Gastrocnemius medialis (tissue), 4 donors: ENCODE results near the gene HLA-F. TPM values are rescaled to one million over a fixed set of nuclear protein-coding genes. Genes with fewer than 3 reads are reported as not detected.

Experiments
- ATAC-seq, 2 donors: fragments of 150-250 bp; one replicate each; pipeline ENCODE4 v1.9.1; 2016
- DNase-seq, 2 donors: peaks; one replicate each; pipeline ENCODE4 v3.0.0-alpha.2; 2019
- H3K27ac ChIP-seq, 4 donors: fragments of 200-600 bp; sonication (generic); 1 replicate in 1 of 4; 2 replicates in 3 of 4; pipeline ENCODE4 v1.5.1; 2016 to 2018; ENCODE audit warnings: mild to moderate bottlenecking in 2 of 4, moderate library complexity in 1 of 4
- H3K27me3 ChIP-seq, 3 donors: fragments of 200-600 bp; sonication (generic) in 2 of 3; 1 replicate in 1 of 3; 2 replicates in 2 of 3; pipeline versions ENCODE4 v1.5.1 to v1.6.0; 2016 to 2019; ENCODE audit warnings: mild to moderate bottlenecking in 1 of 3, moderate library complexity in 1 of 3
- H3K36me3 ChIP-seq, 2 donors: fragments of 200-600 bp; sonication (generic) in 1 of 2; one replicate each; pipeline ENCODE4 v1.5.1; 2017 to 2018
- H3K4me1 ChIP-seq, 2 donors: fragments of 200-600 bp; sonication (generic) in 1 of 2; one replicate each; pipeline ENCODE4 v1.5.1; 2016 to 2017; ENCODE audit warnings: mild to moderate bottlenecking in 2 of 2
- H3K4me3 ChIP-seq, 4 donors: fragments of 200-600 bp; sonication (generic) in 3 of 4; 1 replicate in 1 of 4; 2 replicates in 3 of 4; pipeline ENCODE4 v1.5.1; 2016 to 2019; ENCODE audit warnings: mild to moderate bottlenecking in 2 of 4
- H3K9me3 ChIP-seq, 3 donors: fragments of 200-600 bp; sonication (generic) in 2 of 3; 1 replicate in 1 of 3; 2 replicates in 2 of 3; pipeline ENCODE4 v1.5.1; 2016 to 2019
- POLR2A ChIP-seq, 2 donors: fragments of 450-650 bp; IDR thresholded peaks; one replicate each; pipeline ENCODE4 v1.6.1; 2017; ENCODE audit warnings: antibody characterized with exemption in 2 of 2, mild to moderate bottlenecking in 2 of 2, moderate library complexity in 2 of 2
- in situ Hi-C, 4 donors: fragments of 200-750 bp; cut with MboI; loops; one replicate each; pipeline versions ENCODE4 v1.15.0 to v1.8.0; 2017; ENCODE audit warnings: low sequenced_read_pairs in 4 of 4
- intact Hi-C: fragments of 100-400 bp; cut with DNase I; formaldehyde crosslinking; loops from one replicate; pipeline ENCODE4 v1.15.1; 2023; ENCODE audit warnings: low total_unique reads
- total RNA-seq, 4 donors: library from RNA; depleted of rRNA; stranded (reverse); fragments of >200 nt; gene quantifications; one replicate each; pipeline versions ENCODE4 v1.1.0 to v1.2.3, GENCODE V29; 2016
- TF ChIP-seq, protein P1 (sequence below), 5 experiments: fragments of 450-650 bp in 3 of 5; fragments of 200-600 bp in 2 of 5; sonication (generic) in 2 of 5; IDR thresholded peaks in 4 of 5; conservative IDR thresholded peaks in 1 of 5; 1 replicate in 4 of 5; 2 replicates in 1 of 5; pipeline ENCODE4 v1.5.1; 2016 to 2019; ENCODE audit warnings: antibody characterized with exemption in 5 of 5, mild to moderate bottlenecking in 3 of 5, moderate library complexity in 3 of 5

Gene HLA-F
- total RNA-seq, 4 donors from 2014 or later = 9.6 to 22.1 (median 13.0) TPM

GRCh38 chr6:29739882-29740261, 16.6 kb downstream of the HLA-F start:
- no peaks in the 10 kb centered on the region for H3K9me3 ChIP-seq
- H3K4me3 ChIP-seq = no peak overlapping the region
- no peaks in the 10 kb centered on the region for H3K27me3 ChIP-seq
- intact Hi-C loops = no loop called here
- in situ Hi-C loops = loop anchor here in 1 of 4 donors (25.0 kb wide), 1 partner anchor 247 kb away; no protein-coding TSS in a partner anchor
- H3K4me1 ChIP-seq = no peaks in the 10 kb centered on the region
- TF ChIP-seq POLR2A (IDR thresholded peaks at IDR 0.05) = no peak
- TF ChIP-seq, protein P1, sequence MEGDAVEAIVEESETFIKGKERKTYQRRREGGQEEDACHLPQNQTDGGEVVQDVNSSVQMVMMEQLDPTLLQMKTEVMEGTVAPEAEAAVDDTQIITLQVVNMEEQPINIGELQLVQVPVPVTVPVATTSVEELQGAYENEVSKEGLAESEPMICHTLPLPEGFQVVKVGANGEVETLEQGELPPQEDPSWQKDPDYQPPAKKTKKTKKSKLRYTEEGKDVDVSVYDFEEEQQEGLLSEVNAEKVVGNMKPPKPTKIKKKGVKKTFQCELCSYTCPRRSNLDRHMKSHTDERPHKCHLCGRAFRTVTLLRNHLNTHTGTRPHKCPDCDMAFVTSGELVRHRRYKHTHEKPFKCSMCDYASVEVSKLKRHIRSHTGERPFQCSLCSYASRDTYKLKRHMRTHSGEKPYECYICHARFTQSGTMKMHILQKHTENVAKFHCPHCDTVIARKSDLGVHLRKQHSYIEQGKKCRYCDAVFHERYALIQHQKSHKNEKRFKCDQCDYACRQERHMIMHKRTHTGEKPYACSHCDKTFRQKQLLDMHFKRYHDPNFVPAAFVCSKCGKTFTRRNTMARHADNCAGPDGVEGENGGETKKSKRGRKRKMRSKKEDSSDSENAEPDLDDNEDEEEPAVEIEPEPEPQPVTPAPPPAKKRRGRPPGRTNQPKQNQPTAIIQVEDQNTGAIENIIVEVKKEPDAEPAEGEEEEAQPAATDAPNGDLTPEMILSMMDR (IDR thresholded peaks at IDR 0.05 in 4 of 5, conservative IDR thresholded peaks at IDR 0.05 in 1 of 5) = no peak
- H3K27ac ChIP-seq = no peak overlapping the region
- ATAC-seq = no peak
- no peak for DNase-seq
- H3K36me3 ChIP-seq = no peaks in the 10 kb centered on the region

GRCh38 chr6:29741592-29741991, 18.4 kb downstream of the HLA-F start:
- TF ChIP-seq, protein P1 (IDR thresholded peaks at IDR 0.05 in 4 of 5, conservative IDR thresholded peaks at IDR 0.05 in 1 of 5) = no peak
- no peak for TF ChIP-seq POLR2A (IDR thresholded peaks at IDR 0.05)
- no peak for DNase-seq
- no peak overlapping the region for H3K27ac ChIP-seq
- no peak for ATAC-seq
- H3K36me3 ChIP-seq = no peaks in the 10 kb centered on the region
- H3K9me3 ChIP-seq = no peaks in the 10 kb centered on the region
- intact Hi-C loops (no loop called here), in situ Hi-C loops (loop anchor here in 1 of 4 donors (25.0 kb wide), 1 partner anchor 246 kb away; no protein-coding TSS in a partner anchor)
- H3K4me1 ChIP-seq = no peaks in the 10 kb centered on the region
- no peaks in the 10 kb centered on the region for H3K27me3 ChIP-seq
- H3K4me3 ChIP-seq = no peak overlapping the region

DNA sequence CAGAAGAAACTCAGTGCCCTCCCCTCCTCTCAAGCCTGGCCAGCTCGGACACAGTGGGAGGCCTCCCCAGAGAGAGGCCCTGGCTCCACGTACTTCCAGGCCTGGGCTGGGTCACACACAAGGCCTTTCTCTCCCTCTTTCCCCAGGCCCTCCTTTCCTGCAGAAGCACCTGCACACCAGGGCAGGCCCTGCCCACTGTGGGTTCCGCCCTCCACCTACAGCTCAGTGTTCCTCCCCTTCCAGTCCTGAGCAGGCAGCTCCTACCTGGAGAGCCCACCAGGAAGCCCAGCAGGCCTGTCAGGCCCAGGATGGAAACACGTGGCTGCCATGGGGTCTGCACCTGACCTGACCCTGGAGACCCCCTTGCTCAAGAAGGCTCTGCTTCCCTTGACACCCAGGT, 18.9 kb downstream of the HLA-F start:
- no peaks in the 10 kb centered on the region for H3K9me3 ChIP-seq
- H3K4me3 ChIP-seq = no peak overlapping the region
- no peaks in the 10 kb centered on the region for H3K27me3 ChIP-seq
- intact Hi-C loops (no loop called here), in situ Hi-C loops (loop anchor here in 1 of 4 donors (25.0 kb wide), 1 partner anchor 245 kb away; no protein-coding TSS in a partner anchor)
- no peak for TF ChIP-seq POLR2A (IDR thresholded peaks at IDR 0.05)
- TF ChIP-seq, protein P1 (IDR thresholded peaks at IDR 0.05 in 4 of 5, conservative IDR thresholded peaks at IDR 0.05 in 1 of 5) = no peak
- H3K27ac ChIP-seq = no peak overlapping the region
- ATAC-seq (no peak), DNase-seq (no peak)
- H3K4me1 ChIP-seq = no peaks in the 10 kb centered on the region
- H3K36me3 ChIP-seq = no peaks in the 10 kb centered on the region

- in situ Hi-C loops = loop anchor here in 1 of 4 donors (25.0 kb wide), 1 partner anchor 244 kb away; no protein-coding TSS in a partner anchor
- DNase-seq (no peak), ATAC-seq (no peak)
- H3K36me3 ChIP-seq = no peaks in the 10 kb centered on the region
- H3K27me3 ChIP-seq = no peaks in the 10 kb centered on the region
- no peaks in the 10 kb centered on the region for H3K9me3 ChIP-seq
- TF ChIP-seq, protein P1 (IDR thresholded peaks at IDR 0.05 in 4 of 5, conservative IDR thresholded peaks at IDR 0.05 in 1 of 5) = no peak
- no peak for TF ChIP-seq POLR2A (IDR thresholded peaks at IDR 0.05)
- intact Hi-C loops = no loop called here
- H3K4me3 ChIP-seq = no peak overlapping the region
- no peaks in the 10 kb centered on the region for H3K4me1 ChIP-seq
- no peak overlapping the region for H3K27ac ChIP-seq
These were observed 19.8 kb downstream of the HLA-F start for GRCh38 chr6:29743025-29743424.

DNA sequence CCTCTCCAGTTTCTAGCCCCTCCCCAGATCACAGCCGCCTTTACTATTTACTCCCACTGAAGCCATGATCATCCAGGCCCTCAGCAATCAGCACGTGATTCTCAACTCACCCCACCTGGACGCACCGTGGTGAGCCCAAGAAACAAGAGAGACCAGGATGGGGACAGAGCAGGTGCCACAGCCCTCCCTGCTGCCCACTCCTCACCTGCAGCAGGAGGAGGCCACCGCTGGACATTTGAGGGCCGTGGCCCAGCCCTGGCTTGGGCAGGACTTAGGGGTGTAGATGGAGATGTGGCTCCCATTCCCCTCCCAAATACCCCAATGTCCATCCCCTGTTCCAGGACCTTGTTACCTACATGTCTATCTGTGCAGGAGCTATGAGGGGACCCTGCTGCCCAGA, 20.3 kb downstream of the HLA-F start:
- ATAC-seq = no peak
- Histone ChIP-seq H3K36me3 (no peaks in the 10 kb centered on the region), H3K4me1 (no peaks in the 10 kb centered on the region), H3K27ac (no peak overlapping the region), H3K9me3 (no peaks in the 10 kb centered on the region), H3K27me3 (no peaks in the 10 kb centered on the region), H3K4me3 (no peak overlapping the region)
- in situ Hi-C loops = loop anchor here in 1 of 4 donors (25.0 kb wide), 1 partner anchor 244 kb away; no protein-coding TSS in a partner anchor
- no peak for TF ChIP-seq POLR2A (IDR thresholded peaks at IDR 0.05)
- TF ChIP-seq, protein P1 (IDR thresholded peaks at IDR 0.05 in 4 of 5, conservative IDR thresholded peaks at IDR 0.05 in 1 of 5) = no peak
- intact Hi-C loops = no loop called here
- DNase-seq = no peak
